GM19351 (cell line): ENCODE data around the gene GNAS-AS1.

Source experiments
- ATAC-seq: cut with Tn5 transposase; IDR thresholded peaks from one replicate; pipeline ENCODE4 v1.9.1; 2021; ENCODE audit warnings: mild to moderate bottlenecking, moderate library complexity; ENCODE audit not compliant: unreplicated experiment

The GNAS-AS1 gene

GRCh38 chr20:58811334-58811733 is 39.4 kb downstream of the GNAS-AS1 start:
- ATAC-seq: no peak

- no peak for ATAC-seq
Observed at GRCh38 chr20:58810879-58811250, 39.8 kb downstream of the GNAS-AS1 start.

- no peak for ATAC-seq
Observed at GRCh38 chr20:58810116-58810878, 40.4 kb downstream of the GNAS-AS1 start.

- ATAC-seq: no peak
Observed at GRCh38 chr20:58808271-58809046, 42.2 kb downstream of the GNAS-AS1 start.

GRCh38 chr20:58807801-58808200 is 42.9 kb downstream of the GNAS-AS1 start:
- no peak for ATAC-seq

- no peak for ATAC-seq
Observed at GRCh38 chr20:58803533-58803932, 47.2 kb downstream of the GNAS-AS1 start.

- ATAC-seq: no peak
Observed at GRCh38 chr20:58802061-58802460, 48.6 kb downstream of the GNAS-AS1 start.

GRCh38 chr20:58800134-58800871 is 50.4 kb downstream of the GNAS-AS1 start:
- no peak for ATAC-seq

- ATAC-seq: no peak
Observed at GRCh38 chr20:58797371-58798338, 53.0 kb downstream of the GNAS-AS1 start.

- no peak for ATAC-seq
Observed at GRCh38 chr20:58795923-58796245, 54.8 kb downstream of the GNAS-AS1 start.

- no peak for ATAC-seq
Observed at GRCh38 chr20:58795181-58795922, 55.4 kb downstream of the GNAS-AS1 start.

- no peak for ATAC-seq
Observed at GRCh38 chr20:58794510-58795180, 56.1 kb downstream of the GNAS-AS1 start.

GRCh38 chr20:58793512-58794420 is 56.9 kb downstream of the GNAS-AS1 start:
- no peak for ATAC-seq

GRCh38 chr20:58792426-58792825 is 58.3 kb downstream of the GNAS-AS1 start:
- ATAC-seq: no peak

GRCh38 chr20:58791286-58791685 is 59.4 kb downstream of the GNAS-AS1 start:
- no peak for ATAC-seq

GRCh38 chr20:58790454-58790853 is 60.2 kb downstream of the GNAS-AS1 start:
- ATAC-seq: no peak

GRCh38 chr20:58788896-58789544 is 61.7 kb downstream of the GNAS-AS1 start:
- ATAC-seq: no peak
